HG03521 (cell line): Measurements from ENCODE around the gene ATAT1.

Experiments
- ATAC-seq: cut with Tn5 transposase; IDR thresholded peaks from one replicate; pipeline ENCODE4 v1.9.1; 2021; ENCODE audit warnings: mild to moderate bottlenecking, moderate library complexity; ENCODE audit not compliant: unreplicated experiment

Gene ATAT1

GRCh38 chr6:30612687-30613248 lies 13.9 kb upstream of the ATAT1 start:
- no peak for ATAC-seq

GRCh38 chr6:30613251-30614043 lies 13.2 kb upstream of the ATAT1 start:
- ATAC-seq = no peak

GRCh38 chr6:30614044-30614842 lies 12.4 kb upstream of the ATAT1 start:
- ATAC-seq = no peak

GRCh38 chr6:30614843-30615218 lies 11.8 kb upstream of the ATAT1 start:
- ATAC-seq = peak; percentile 33

- ATAC-seq = no peak
Measured at GRCh38 chr6:30615219-30615957, 11.3 kb upstream of the ATAT1 start.

- ATAC-seq = no peak
Measured at GRCh38 chr6:30615958-30616810, 10.5 kb upstream of the ATAT1 start.

- ATAC-seq = peak; percentile 80
Measured at GRCh38 chr6:30616811-30617564, 9.7 kb upstream of the ATAT1 start, which contains the start of gene PPP1R10. TSS of gene PPP1R10 (minus strand) at chr6:30617243. CDS start at chr6:30609944, 7,299 bp downstream.

GRCh38 chr6:30617565-30618269 lies 9.0 kb upstream of the ATAT1 start, which contains the start of gene MRPS18B:
TSS of gene MRPS18B (plus strand) at chr6:30617840. CDS start at chr6:30617866, 26 bp downstream.
- ATAC-seq = peak; percentile 71

- no peak for ATAC-seq
Measured at GRCh38 chr6:30618270-30618797, 8.3 kb upstream of the ATAT1 start.

GRCh38 chr6:30619561-30619960 lies 7.1 kb upstream of the ATAT1 start:
- ATAC-seq = no peak

- no peak for ATAC-seq
Measured at GRCh38 chr6:30625511-30625910, 1.2 kb upstream of the ATAT1 start.

GRCh38 chr6:30635834-30636233 lies 9.2 kb downstream of the ATAT1 start:
- no peak for ATAC-seq

GRCh38 chr6:30640481-30640880 lies 13.8 kb downstream of the ATAT1 start:
- ATAC-seq = no peak

- no peak for ATAC-seq
Measured at GRCh38 chr6:30641048-30641447, 14.4 kb downstream of the ATAT1 start.

GRCh38 chr6:30643656-30644055 lies 17.0 kb downstream of the ATAT1 start:
- ATAC-seq = no peak

GRCh38 chr6:30644769-30645168 lies 18.1 kb downstream of the ATAT1 start:
- no peak for ATAC-seq

GRCh38 chr6:30645989-30646388 lies 19.3 kb downstream of the ATAT1 start:
- ATAC-seq = no peak

- peak; percentile 52 for ATAC-seq
Measured at GRCh38 chr6:30646450-30647241, 20.0 kb downstream of the ATAT1 start, which contains the start of gene C6orf136. TSS of gene C6orf136 (plus strand) at chr6:30647133. CDS start at chr6:30647232, 99 bp downstream.
